Small intestine (tissue), 7 donors: ENCODE measurements around the gene MRPL51. TPM values are rescaled to one million over a fixed set of nuclear protein-coding genes. Genes with fewer than 3 reads are reported as not detected.

Source experiments
- DNase-seq, 2 donors: peaks; one replicate each; pipeline versions ENCODE4 v3.0.0 to v3.0.0-alpha.2; 2013
- FAIRE-seq: peaks from 2 replicates; lab custom pipeline; 2012; peaks lifted over from hg19 to GRCh38; lab: Jason Lieb, UNC
- H3K27ac ChIP-seq, 3 donors: one replicate each; pipeline ENCODE4 v1.5.1; 2013; ENCODE audit warnings: low read length in 2 of 3, mild to moderate bottlenecking in 2 of 3, control low read depth in 1 of 3, inconsistent platforms in 1 of 3, low read depth in 1 of 3, moderate library complexity in 1 of 3
- H3K27me3 ChIP-seq, 3 donors: one replicate each; pipeline ENCODE4 v1.6.1; 2013; ENCODE audit warnings: low read length in 3 of 3, inconsistent platforms in 1 of 3; ENCODE audit not compliant: control insufficient read depth in 3 of 3, insufficient read depth in 3 of 3
- H3K36me3 ChIP-seq, 3 donors: one replicate each; pipeline ENCODE4 v1.6.1; 2013; ENCODE audit warnings: low read length in 3 of 3, inconsistent platforms in 1 of 3, low read depth in 1 of 3, mild to moderate bottlenecking in 1 of 3, moderate library complexity in 1 of 3; ENCODE audit not compliant: control insufficient read depth in 3 of 3, insufficient read depth in 2 of 3
- H3K4me1 ChIP-seq, 3 donors: one replicate each; pipeline ENCODE4 v1.6.1; 2013; ENCODE audit warnings: low read length in 2 of 3, inconsistent platforms in 1 of 3, low read depth in 1 of 3, mild to moderate bottlenecking in 1 of 3, moderate library complexity in 1 of 3; ENCODE audit not compliant: control insufficient read depth in 3 of 3, insufficient read depth in 2 of 3
- H3K4me3 ChIP-seq, 3 donors: one replicate each; pipeline ENCODE4 v1.5.1; 2013; ENCODE audit warnings: low read length in 3 of 3, control low read depth in 1 of 3, inconsistent platforms in 1 of 3, low read depth in 1 of 3, mild to moderate bottlenecking in 1 of 3, moderate library complexity in 1 of 3
- H3K9me3 ChIP-seq, 2 donors: one replicate each; pipeline ENCODE4 v1.6.1; 2013; ENCODE audit warnings: low read depth in 1 of 2, low read length in 1 of 2; ENCODE audit not compliant: control insufficient read depth in 2 of 2, insufficient read depth in 1 of 2
- WGBS, 3 donors: extraction: QIAGEN DNeasy Blood & Tissue Kit; methylation state at CpG; one replicate each; pipeline ENCODE4 v1.1.7; 2013; 5-methylcytosine and 5-hydroxymethylcytosine counted together
- polyA plus RNA-seq, 4 donors: library from polyadenylated mRNA; stranded (reverse) in 3 of 4; unstranded in 1 of 4; fragments of 200-250 nt in 3 of 4; fragments of 120-200 nt in 1 of 4; gene quantifications; one replicate each; pipeline versions ENCODE4 v1.2.1 to v1.2.3, GENCODE V29; 2013
- donor health status: healthy with polysubstance abuse.
- donor health status: control.
- donor health status: control.
- donor health status: Bipolar disorder and iron deficiency.
- donor health status: healthy.

Gene MRPL51
- polyA plus RNA-seq, 4 donors: 88.1 to 126 (median 94.8) TPM

DNA sequence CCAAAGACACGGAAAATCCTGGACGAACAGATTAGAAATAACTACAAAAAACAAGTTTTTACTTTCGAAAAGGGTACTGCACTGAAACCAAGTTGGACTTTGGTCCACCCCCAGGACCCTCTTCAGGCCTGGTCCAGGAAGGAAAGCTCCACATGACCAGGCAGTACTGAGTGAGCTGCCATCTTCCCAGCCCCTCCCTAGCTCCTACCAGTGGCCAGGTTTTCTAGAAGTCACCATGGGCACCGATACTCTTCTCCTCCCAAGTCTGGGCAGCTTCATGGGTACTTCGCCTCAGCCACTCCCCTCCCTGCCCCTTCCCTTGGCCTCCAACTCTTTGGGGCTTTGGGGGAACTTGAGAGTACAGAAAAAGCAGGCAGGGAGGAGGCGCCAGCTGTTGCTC, 29.2 kb downstream of the MRPL51 start:
- FAIRE-seq (no peak), DNase-seq (no peak)
- Histone ChIP-seq H3K27me3 (no peaks in the 10 kb centered on the region), H3K27ac (peak overlapping the region in 2 of 3 donors; percentile 53 to 59), H3K9me3 (no peaks in the 10 kb centered on the region), H3K36me3 (peaks cover 14 to 62% (median 27%) of the 10 kb centered on the region in 3 donors), H3K4me3 (no peak overlapping the region), H3K4me1 (peaks cover 0 to 3% (median 3%) of the 10 kb centered on the region in 3 donors)
- WGBS, 3 donors: 76 to 81% (median 80%) methylated on average over 6 of the region's 6 CpGs

- H3K9me3 ChIP-seq: no peaks in the 10 kb centered on the region
- peaks cover 20 to 68% (median 32%) of the 10 kb centered on the region in 3 donors for H3K36me3 ChIP-seq
- 59 to 61% (median 61%) methylated on average over 7 of the region's 7 CpGs for WGBS, 3 donors
- H3K27me3 ChIP-seq: no peaks in the 10 kb centered on the region
- H3K4me1 ChIP-seq: peaks cover 0 to 3% (median 3%) of the 10 kb centered on the region in 3 donors
- FAIRE-seq: no peak
- no peak for DNase-seq
- no peak overlapping the region for H3K4me3 ChIP-seq
- H3K27ac ChIP-seq: peak overlapping the region in 2 of 3 donors; percentile 5 to 95
Observed at GRCh38 chr12:6463216-6463615, 29.8 kb downstream of the MRPL51 start.

DNA sequence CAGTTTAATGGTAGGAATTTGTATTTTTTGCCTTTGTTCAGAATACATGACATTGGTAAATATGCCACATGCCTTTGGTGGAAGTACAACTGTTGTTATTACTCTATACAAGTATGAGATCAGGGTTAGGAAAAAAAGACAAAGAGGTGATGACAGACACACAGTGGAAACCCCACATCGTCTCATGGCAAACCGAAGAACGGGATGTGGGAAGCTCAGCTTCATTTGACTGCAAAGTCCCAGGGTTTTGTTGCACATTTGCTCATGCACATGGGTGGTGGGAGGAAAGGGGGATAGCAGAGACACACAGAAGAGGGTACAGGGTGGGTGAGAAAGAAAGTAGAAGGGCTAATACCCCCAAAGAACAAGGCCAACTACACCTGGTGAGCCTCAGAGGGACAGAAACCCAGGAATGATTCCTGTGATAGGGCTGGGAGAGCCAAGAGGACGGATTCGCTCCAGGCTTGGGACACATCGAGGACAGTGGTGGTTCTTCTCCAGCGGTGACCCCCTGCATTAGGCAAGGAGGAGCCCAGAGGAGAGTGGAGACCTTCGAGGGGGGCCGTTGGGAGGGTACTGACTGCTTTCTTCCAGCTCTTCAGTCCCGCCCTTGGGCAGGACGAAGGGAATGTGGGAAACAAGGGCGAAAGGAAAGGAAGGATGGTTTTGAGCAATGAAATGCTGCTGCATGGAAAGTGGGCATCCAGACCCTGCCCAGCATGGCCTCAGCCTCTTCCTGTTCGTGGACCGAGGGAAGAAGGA, 30.6 kb downstream of the MRPL51 start:
- WGBS, 3 donors: 85 to 89% (median 88%) methylated on average over 14 of the region's 14 CpGs
- peaks cover 0 to 3% (median 3%) of the 10 kb centered on the region in 3 donors for H3K4me1 ChIP-seq
- DNase-seq (no peak), FAIRE-seq (no peak)
- H3K9me3 ChIP-seq: no peaks in the 10 kb centered on the region
- H3K27ac ChIP-seq: peak overlapping the region in 2 of 3 donors; percentile 5 to 95
- peaks cover 25 to 76% (median 32%) of the 10 kb centered on the region in 3 donors for H3K36me3 ChIP-seq
- H3K4me3 ChIP-seq: no peak overlapping the region
- H3K27me3 ChIP-seq: no peaks in the 10 kb centered on the region

GRCh38 chr12:6461401-6462233, 31.4 kb downstream of the MRPL51 start:
- Histone ChIP-seq H3K4me1 (peaks cover 0 to 3% (median 3%) of the 10 kb centered on the region in 3 donors), H3K9me3 (no peaks in the 10 kb centered on the region), H3K27me3 (no peaks in the 10 kb centered on the region), H3K4me3 (no peak overlapping the region), H3K36me3 (peaks cover 31 to 81% (median 34%) of the 10 kb centered on the region in 3 donors), H3K27ac (peak overlapping the region; percentile 15 to 95 (median 78))
- 60 to 77% (median 66%) methylated on average over 15 of the region's 15 CpGs for WGBS, 3 donors
- FAIRE-seq: no peak
- peak in 1 of 2 donors; percentile 73 for DNase-seq

- WGBS, 3 donors: 58 to 72% (median 69%) methylated on average over 10 of the region's 10 CpGs
- DNase-seq (no peak), FAIRE-seq (no peak)
- Histone ChIP-seq H3K4me3 (no peak overlapping the region), H3K4me1 (peaks cover 0 to 3% (median 3%) of the 10 kb centered on the region in 3 donors), H3K36me3 (peaks cover 30 to 78% (median 31%) of the 10 kb centered on the region in 3 donors), H3K9me3 (no peaks in the 10 kb centered on the region), H3K27ac (peak overlapping the region in 2 of 3 donors; percentile 78 to 95), H3K27me3 (no peaks in the 10 kb centered on the region)
Observed at GRCh38 chr12:6460751-6461371, 32.2 kb downstream of the MRPL51 start.

- DNase-seq: no peak
- WGBS, 3 donors: 94 to 98% (median 96%) methylated on average over 2 of the region's 2 CpGs
- Histone ChIP-seq H3K4me1 (peaks cover 0 to 3% (median 3%) of the 10 kb centered on the region in 3 donors), H3K9me3 (no peaks in the 10 kb centered on the region), H3K36me3 (peaks cover 29 to 72% (median 40%) of the 10 kb centered on the region in 3 donors), H3K27me3 (no peaks in the 10 kb centered on the region), H3K4me3 (no peak overlapping the region), H3K27ac (no peak overlapping the region)
- no peak for FAIRE-seq
Observed at GRCh38 chr12:6459004-6459337, 34.1 kb downstream of the MRPL51 start.

- DNase-seq (no peak), FAIRE-seq (no peak)
- Histone ChIP-seq H3K36me3 (peaks cover 24 to 74% (median 40%) of the 10 kb centered on the region in 3 donors), H3K27me3 (no peaks in the 10 kb centered on the region), H3K27ac (no peak overlapping the region), H3K9me3 (no peaks in the 10 kb centered on the region), H3K4me1 (peaks cover 0 to 4% (median 3%) of the 10 kb centered on the region in 3 donors), H3K4me3 (no peak overlapping the region)
- 91 to 93% (median 92%) methylated on average over 14 of the region's 14 CpGs for WGBS, 3 donors
Observed at GRCh38 chr12:6458281-6459003, 34.6 kb downstream of the MRPL51 start.
